Muscle of back (tissue), 13 donors: ENCODE data around the gene PRKAR1A. TPM values are rescaled to one million over a fixed set of nuclear protein-coding genes. Genes with fewer than 3 reads are reported as not detected.
A peak's percentile ranks its signal among the peaks of the same experiment; 100 is the strongest.
"Not testable (repeated sequence)": the region's sequence is repeated elsewhere in the genome, so short reads cannot be mapped to it uniquely, and the experiment has no call there.

Experiments
- DNase-seq, 3 donors: peaks; one replicate each; pipeline versions ENCODE4 v3.0.0 to v3.0.0-alpha.2; 2013
- long read RNA-seq, 9 donors: transcript quantifications; one replicate each; lab custom pipeline, GENCODE V29; 2026
- polyA plus RNA-seq, 10 donors: library from polyadenylated mRNA; unstranded; fragments of 120-200 nt; gene quantifications; one replicate each; pipeline ENCODE4 v1.2.1, GENCODE V29; 2013; ENCODE audit not compliant: insufficient read length in 10 of 10

PRKAR1A gene
- 100 to 1,000 TPM; 267 to 498 (median 331) TPM for polyA plus RNA-seq
- long read RNA-seq, donor 1, full-length matches to known transcripts = 102 of 176 reads
- long read RNA-seq, donor 1, partial matches to known transcripts = 74 of 176 reads
- long read RNA-seq, donor 1, other reads (novel, unspliced or antisense) = 0 of 176 reads
- long read RNA-seq, donor 2, full-length matches to known transcripts = 98 of 171 reads
- long read RNA-seq, donor 2, partial matches to known transcripts = 67 of 171 reads
- long read RNA-seq, donor 2, other reads (novel, unspliced or antisense) = 6 of 171 reads
- long read RNA-seq, donor 3, full-length matches to known transcripts = 1 of 1 reads
- long read RNA-seq, donor 3, partial matches to known transcripts = 0 of 1 reads
- long read RNA-seq, donor 3, other reads (novel, unspliced or antisense) = 0 of 1 reads
- long read RNA-seq, donor 4, full-length matches to known transcripts = 70 of 119 reads
- long read RNA-seq, donor 4, partial matches to known transcripts = 49 of 119 reads
- long read RNA-seq, donor 4, other reads (novel, unspliced or antisense) = 0 of 119 reads
- long read RNA-seq, donor 5, full-length matches to known transcripts = 89 of 160 reads
- long read RNA-seq, donor 5, partial matches to known transcripts = 71 of 160 reads
- long read RNA-seq, donor 5, other reads (novel, unspliced or antisense) = 0 of 160 reads
- long read RNA-seq, donor 6, full-length matches to known transcripts = 110 of 193 reads
- long read RNA-seq, donor 6, partial matches to known transcripts = 78 of 193 reads
- long read RNA-seq, donor 6, other reads (novel, unspliced or antisense) = 5 of 193 reads
- long read RNA-seq, donor 7, full-length matches to known transcripts = 54 of 151 reads
- long read RNA-seq, donor 7, partial matches to known transcripts = 97 of 151 reads
- long read RNA-seq, donor 7, other reads (novel, unspliced or antisense) = 0 of 151 reads
- long read RNA-seq, donor 8, full-length matches to known transcripts = 49 of 227 reads
- long read RNA-seq, donor 8, partial matches to known transcripts = 178 of 227 reads
- long read RNA-seq, donor 8, other reads (novel, unspliced or antisense) = 0 of 227 reads
- long read RNA-seq, donor 9, full-length matches to known transcripts = 14 of 14 reads
- long read RNA-seq, donor 9, partial matches to known transcripts = 0 of 14 reads
- long read RNA-seq, donor 9, other reads (novel, unspliced or antisense) = 0 of 14 reads

GRCh38 chr17:68512247-68512959, at the start of gene PRKAR1A:
TSS of gene PRKAR1A (plus strand) at chr17:68512430. CDS start at chr17:68515400, 2,970 bp downstream.
- DNase-seq = peak; percentile 95 to 100 (median 98)

- peak in 1 of 3 donors; percentile 63 for DNase-seq
Observed at GRCh38 chr17:68463211-68464019, 48.8 kb upstream of the PRKAR1A start.

GRCh38 chr17:68468334-68468733, 43.9 kb upstream of the PRKAR1A start:
- DNase-seq = no peak

GRCh38 chr17:68468788-68469187, 43.4 kb upstream of the PRKAR1A start:
- peak in 2 of 3 donors; percentile 45 to 82 for DNase-seq

- DNase-seq = no peak
Observed at GRCh38 chr17:68470961-68471360, 41.3 kb upstream of the PRKAR1A start.

- DNase-seq = no peak
Observed at GRCh38 chr17:68480885-68481284, 31.3 kb upstream of the PRKAR1A start.

- no peak for DNase-seq
Observed at GRCh38 chr17:68482576-68483041, 29.6 kb upstream of the PRKAR1A start.

- no peak for DNase-seq
Observed at GRCh38 chr17:68484458-68484857, 27.8 kb upstream of the PRKAR1A start.

GRCh38 chr17:68489919-68490318, 22.3 kb upstream of the PRKAR1A start:
- no peak for DNase-seq

GRCh38 chr17:68491381-68492231, 20.6 kb upstream of the PRKAR1A start:
- DNase-seq = peak in 1 of 3 donors; percentile 56

- not testable (repeated sequence) for DNase-seq
Observed at GRCh38 chr17:68492394-68493054, 19.7 kb upstream of the PRKAR1A start.

- no peak for DNase-seq
Observed at GRCh38 chr17:68495081-68495480, 17.1 kb upstream of the PRKAR1A start.

GRCh38 chr17:68497885-68498319, 14.3 kb upstream of the PRKAR1A start:
- DNase-seq = peak in 1 of 3 donors; percentile 48

- peak in 1 of 3 donors; percentile 19 for DNase-seq
Observed at GRCh38 chr17:68498479-68499326, 13.5 kb upstream of the PRKAR1A start.

GRCh38 chr17:68499587-68499986, 12.6 kb upstream of the PRKAR1A start:
- no peak for DNase-seq

- DNase-seq = no peak
Observed at GRCh38 chr17:68501074-68501473, 11.2 kb upstream of the PRKAR1A start.

GRCh38 chr17:68505951-68506350, 6.3 kb upstream of the PRKAR1A start:
- DNase-seq = no peak
